ENCODE results near the gene IL17D. TPM values are rescaled to one million over a fixed set of nuclear protein-coding genes. Genes with fewer than 3 reads are reported as not detected.

Gene IL17D
- total RNA-seq, 1 donor from 2014 or later: 1.2 TPM

GRCh38 chr13:20749377-20749776, 45.9 kb downstream of the IL17D start:
- Histone ChIP-seq H3K27me3 (ENCODE audit: low read depth) (no peaks in the 10 kb centered on the region), H3K9me3 (replicated peaks) (peaks cover 42% of the 10 kb centered on the region), H3K36me3 (peaks cover 10% of the 10 kb centered on the region), H3K27ac (replicated peaks) (no peak overlapping the region), H3K4me3 (no peak overlapping the region), H3K4me1 (no peaks in the 10 kb centered on the region)
- no peak for TF ChIP-seq CTCF (IDR thresholded peaks at IDR 0.05; ENCODE audit: borderline replicate concordance)
- no peak for DNase-seq
- intact Hi-C loops (cut with micrococcal nuclease): no loop called here

- no peak for DNase-seq
- Histone ChIP-seq H3K9me3 (replicated peaks) (peaks cover 34% of the 10 kb centered on the region), H3K4me1 (no peaks in the 10 kb centered on the region), H3K27me3 (ENCODE audit: low read depth) (no peaks in the 10 kb centered on the region), H3K27ac (replicated peaks) (no peak overlapping the region), H3K4me3 (no peak overlapping the region), H3K36me3 (peaks cover 36% of the 10 kb centered on the region)
- intact Hi-C loops (cut with micrococcal nuclease): no loop called here
- no peak for TF ChIP-seq CTCF (IDR thresholded peaks at IDR 0.05; ENCODE audit: borderline replicate concordance)
Observed at GRCh38 chr13:20754009-20754408, 50.5 kb downstream of the IL17D start.

GRCh38 chr13:20760872-20761271, 57.4 kb downstream of the IL17D start:
- H3K4me1 ChIP-seq: no peaks in the 10 kb centered on the region
- DNase-seq: no peak
- intact Hi-C loops (cut with micrococcal nuclease): no loop called here
- no peak for TF ChIP-seq CTCF (IDR thresholded peaks at IDR 0.05; ENCODE audit: borderline replicate concordance)
- no peak overlapping the region for H3K27ac ChIP-seq (replicated peaks)
- peaks cover 19% of the 10 kb centered on the region for H3K9me3 ChIP-seq (replicated peaks)
- H3K27me3 ChIP-seq (ENCODE audit: low read depth): no peaks in the 10 kb centered on the region
- no peak overlapping the region for H3K4me3 ChIP-seq
- H3K36me3 ChIP-seq: peaks cover 13% of the 10 kb centered on the region

- H3K36me3 ChIP-seq: peaks cover 29% of the 10 kb centered on the region
- DNase-seq: no peak
- H3K9me3 ChIP-seq (replicated peaks): peaks cover 34% of the 10 kb centered on the region
- peaks cover 3% of the 10 kb centered on the region for H3K4me1 ChIP-seq
- H3K27ac ChIP-seq (replicated peaks): no peak overlapping the region
- no peak for TF ChIP-seq CTCF (IDR thresholded peaks at IDR 0.05; ENCODE audit: borderline replicate concordance)
- no peaks in the 10 kb centered on the region for H3K27me3 ChIP-seq (ENCODE audit: low read depth)
- H3K4me3 ChIP-seq: no peak overlapping the region
- intact Hi-C loops (cut with micrococcal nuclease): no loop called here
Observed at GRCh38 chr13:20767309-20767943, 63.9 kb downstream of the IL17D start.

- Histone ChIP-seq H3K9me3 (replicated peaks) (peaks cover 34% of the 10 kb centered on the region), H3K27me3 (ENCODE audit: low read depth) (no peaks in the 10 kb centered on the region), H3K36me3 (peaks cover 29% of the 10 kb centered on the region), H3K4me1 (peaks cover 18% of the 10 kb centered on the region), H3K4me3 (no peak overlapping the region), H3K27ac (replicated peaks) (no peak overlapping the region)
- intact Hi-C loops (cut with micrococcal nuclease): no loop called here
- TF ChIP-seq CTCF (IDR thresholded peaks at IDR 0.05; ENCODE audit: borderline replicate concordance): no peak
- DNase-seq: no peak
Observed at GRCh38 chr13:20769091-20769490, 65.6 kb downstream of the IL17D start.

Data from left ventricle myocardium inferior (tissue), 1 donor.